H1 (cell line): ENCODE measurements around the gene KCMF1. TPM values are rescaled to one million over a fixed set of nuclear protein-coding genes. Genes with fewer than 3 reads are reported as not detected.

ENCODE experiments used
- CTCF ChIA-PET: fragments of 300-600 bp; sonication (Branson Sonifier 250); formaldehyde crosslinking; loops from one replicate; lab custom pipeline; 2021; ENCODE audit not compliant: partially characterized antibody; lab: Charles Lee
- POLR2A ChIA-PET: fragments of 300-600 bp; sonication (Branson Sonifier 250); formaldehyde crosslinking; loops from one replicate; lab custom pipeline; 2021; ENCODE audit warnings: inconsistent platforms; ENCODE audit not compliant: partially characterized antibody; lab: Charles Lee
- DNase-seq, 2 experiments: peaks; one replicate each; pipeline versions ENCODE4 v3.0.0 to v3.0.0-alpha.2; 2010 to 2022; ENCODE audit warnings: low spot score in 2 of 2, low read depth in 1 of 2, mixed read lengths in 1 of 2
- FAIRE-seq: peaks from 2 replicates; lab custom pipeline; 2011; peaks lifted over from hg19 to GRCh38; lab: Jason Lieb, UNC
- H2AFZ ChIP-seq: 2 replicates; pipeline ENCODE4 v1.8.1; 2012; ENCODE audit warnings: low read length, inconsistent platforms
- H2AK5ac ChIP-seq: 2 replicates; pipeline ENCODE4 v1.6.1; 2013; ENCODE audit warnings: low read depth, low read length
- H2BK120ac ChIP-seq: replicated peaks from 2 replicates; pipeline ENCODE3; 2013; ENCODE audit warnings: low read depth, low read length, inconsistent platforms
- H2BK12ac ChIP-seq: 2 replicates; pipeline ENCODE4 v1.6.1; 2013; ENCODE audit warnings: low read depth, low read length
- H2BK15ac ChIP-seq: 2 replicates; pipeline ENCODE4 v1.6.1; 2013; ENCODE audit warnings: low read length
- H2BK20ac ChIP-seq: 2 replicates; pipeline ENCODE4 v1.6.1; 2013; ENCODE audit warnings: low read length
- H2BK5ac ChIP-seq: 2 replicates; pipeline ENCODE4 v1.6.1; 2013; ENCODE audit warnings: low read depth, low read length
- H3K14ac ChIP-seq: 2 replicates; pipeline ENCODE4 v1.6.1; 2013; ENCODE audit warnings: inconsistent platforms; ENCODE audit not compliant: insufficient read length
- H3K18ac ChIP-seq: 2 replicates; pipeline ENCODE4 v1.6.1; 2013; ENCODE audit warnings: low read length; ENCODE audit errors: extremely low read depth
- H3K23ac ChIP-seq: 2 replicates; pipeline ENCODE4 v1.6.1; 2013; ENCODE audit warnings: inconsistent platforms; ENCODE audit not compliant: insufficient read length
- H3K23me2 ChIP-seq: 2 replicates; pipeline ENCODE4 v1.6.1; 2013; ENCODE audit warnings: low read depth, low read length
- H3K27ac ChIP-seq: 2 replicates; pipeline ENCODE4 v1.6.1; 2011; ENCODE audit warnings: low read depth, low read length, inconsistent platforms
- H3K27me3 ChIP-seq, 4 experiments: replicated peaks in 1 of 4; 1 replicate in 1 of 4; 2 replicates in 3 of 4; pipeline versions ENCODE4 v1.6.1 to v1.8.1; 2011 to 2013; ENCODE audit warnings: low read length in 3 of 4, mild to moderate bottlenecking in 3 of 4, inconsistent platforms in 2 of 4, mixed read lengths in 2 of 4, moderate library complexity in 1 of 4; ENCODE audit not compliant: control insufficient read depth in 3 of 4, insufficient read depth in 3 of 4; ENCODE audit errors: extremely low read depth in 1 of 4
- H3K36me3 ChIP-seq, 4 experiments: 2 replicates each; pipeline versions ENCODE4 v1.6.1 to v1.8.1; 2011 to 2013; ENCODE audit warnings: mild to moderate bottlenecking in 4 of 4, low read length in 3 of 4, moderate library complexity in 2 of 4, control low read depth in 1 of 4, inconsistent platforms in 1 of 4; ENCODE audit not compliant: insufficient read depth in 4 of 4, control insufficient read depth in 2 of 4
- H3K4ac ChIP-seq: replicated peaks from 2 replicates; pipeline ENCODE3; 2013; ENCODE audit warnings: low read length, low read depth, mixed read lengths, inconsistent platforms; ENCODE audit not compliant: insufficient read length
- H3K4me1 ChIP-seq, 4 experiments: replicated peaks in 1 of 4; 1 replicate in 1 of 4; 2 replicates in 3 of 4; pipeline versions ENCODE4 v1.6.1 to v1.8.1; 2011 to 2013; ENCODE audit warnings: low read length in 3 of 4, inconsistent platforms in 2 of 4, mixed read lengths in 1 of 4; ENCODE audit not compliant: insufficient read depth in 4 of 4, control insufficient read depth in 3 of 4
- H3K4me2 ChIP-seq, 2 experiments: 2 replicates each; pipeline versions ENCODE4 v1.6.1 to v1.8.1; 2011 to 2013; ENCODE audit warnings: low read depth in 2 of 2, low read length in 2 of 2, control low read depth in 1 of 2, inconsistent platforms in 1 of 2, mild to moderate bottlenecking in 1 of 2; ENCODE audit not compliant: insufficient read depth in 1 of 2
- H3K4me3 ChIP-seq, 4 experiments: fragments of 200-600, 300-600 bp in 1 of 4; sonication (generic), shearing (Covaris generic), sonication (Bioruptor Twin) in 1 of 4; 2 replicates each; pipeline versions ENCODE4 v1.5.1 to v1.8.1; 2011 to 2016; ENCODE audit warnings: low read length in 4 of 4, low read depth in 3 of 4, control low read depth in 2 of 4, inconsistent platforms in 2 of 4, mild to moderate bottlenecking in 2 of 4, mixed read lengths in 1 of 4, moderate library complexity in 1 of 4; ENCODE audit not compliant: insufficient read depth in 2 of 4; ENCODE audit errors: extremely low read depth in 1 of 4
- H3K56ac ChIP-seq: replicated peaks from 2 replicates; pipeline ENCODE3; 2013; ENCODE audit warnings: low read depth, mild to moderate bottlenecking, mixed read lengths, low read length, inconsistent platforms; ENCODE audit not compliant: insufficient read length
- H3K79me1 ChIP-seq: 2 replicates; pipeline ENCODE4 v1.6.1; 2013; ENCODE audit warnings: low read depth, low read length, control low read depth
- H3K79me2 ChIP-seq, 2 experiments: 2 replicates each; pipeline versions ENCODE4 v1.6.1 to v1.8.1; 2012 to 2013; ENCODE audit warnings: low read length in 2 of 2, mild to moderate bottlenecking in 2 of 2, inconsistent platforms in 1 of 2; ENCODE audit not compliant: insufficient read depth in 2 of 2, control insufficient read depth in 1 of 2
- H3K9ac ChIP-seq, 4 experiments: replicated peaks in 1 of 4; 1 replicate in 1 of 4; 2 replicates in 3 of 4; pipeline versions ENCODE4 v1.6.1 to v1.8.1; 2011 to 2013; ENCODE audit warnings: low read depth in 3 of 4, low read length in 3 of 4, control low read depth in 2 of 4, mild to moderate bottlenecking in 2 of 4, moderate library complexity in 2 of 4, inconsistent platforms in 1 of 4; ENCODE audit errors: extremely low read depth in 1 of 4
- H3K9me3 ChIP-seq, 2 experiments: 2 replicates each; pipeline versions ENCODE4 v1.6.1 to v1.8.1; 2012 to 2013; ENCODE audit warnings: mild to moderate bottlenecking in 2 of 2, moderate library complexity in 2 of 2, control low read depth in 1 of 2, inconsistent platforms in 1 of 2, low read depth in 1 of 2, low read length in 1 of 2, mixed read lengths in 1 of 2; ENCODE audit not compliant: insufficient read depth in 2 of 2
- H4K20me1 ChIP-seq, 2 experiments: replicated peaks in 1 of 2; 2 replicates each; pipeline versions ENCODE3 to v1.8.1; 2011 to 2013; ENCODE audit warnings: inconsistent platforms in 2 of 2, low read length in 2 of 2, mild to moderate bottlenecking in 1 of 2; ENCODE audit not compliant: insufficient read depth in 2 of 2, control insufficient read depth in 1 of 2
- H4K5ac ChIP-seq: 2 replicates; pipeline ENCODE4 v1.6.1; 2013; ENCODE audit warnings: low read length, low read depth, mixed read lengths, inconsistent platforms; ENCODE audit not compliant: insufficient read length
- H4K8ac ChIP-seq: 2 replicates; pipeline ENCODE4 v1.8.0; 2013; ENCODE audit warnings: mild to moderate bottlenecking, moderate library complexity, low read length, inconsistent platforms; ENCODE audit not compliant: insufficient read depth; ENCODE audit errors: extremely low read depth
- H4K91ac ChIP-seq: replicated peaks from 2 replicates; pipeline ENCODE3; 2013; ENCODE audit warnings: low read length, mixed read lengths, inconsistent platforms; ENCODE audit not compliant: insufficient read length
- BRCA1 ChIP-seq: IDR thresholded peaks from 2 replicates; pipeline ENCODE4 v1.6.1; 2012; ENCODE audit warnings: low read depth, low read length, improper control_type of control experiment
- FOSL1 ChIP-seq: IDR thresholded peaks from 2 replicates; pipeline ENCODE4 v1.6.1; 2011; ENCODE audit warnings: mild to moderate bottlenecking, low read depth, low read length, moderate library complexity; ENCODE audit not compliant: insufficient read depth
- HDAC2 ChIP-seq, 2 experiments: fragments of 300-600 bp in 1 of 2; sonication (generic) in 1 of 2; IDR thresholded peaks; 2 replicates each; pipeline ENCODE4 v1.6.1; 2011 to 2012; ENCODE audit warnings: low read depth in 2 of 2, low read length in 2 of 2, mild to moderate bottlenecking in 2 of 2, moderate library complexity in 2 of 2, borderline replicate concordance in 1 of 2, inconsistent platforms in 1 of 2
- RBBP5 ChIP-seq: IDR thresholded peaks from 2 replicates; pipeline ENCODE4 v1.7.1; 2012; ENCODE audit warnings: low read depth, mild to moderate bottlenecking, inconsistent platforms, low read length, moderate library complexity, borderline replicate concordance
- RXRA ChIP-seq: IDR thresholded peaks from 2 replicates; pipeline ENCODE4 v1.6.1; 2011; ENCODE audit warnings: low read depth, mild to moderate bottlenecking, low read length, moderate library complexity; ENCODE audit not compliant: insufficient read depth
- TAF1 ChIP-seq: IDR thresholded peaks from 2 replicates; pipeline ENCODE4 v1.6.1; 2011; ENCODE audit warnings: mild to moderate bottlenecking, low read depth, low read length
- WGBS, 2 experiments: shearing (Covaris generic) in 1 of 2; methylation state at CpG; one replicate each; pipeline versions ENCODE4 v1.1.6 to v1.1.7; 2013 to 2015; ENCODE audit warnings: low lambda C conversion rate in 2 of 2, mixed read lengths in 2 of 2, inconsistent platforms in 1 of 2, low coverage in 1 of 2, missing lambda C conversion rate in 1 of 2; ENCODE audit not compliant: insufficient replicate concordance in 2 of 2, insufficient coverage in 1 of 2, insufficient read length in 1 of 2; ENCODE audit errors: extremely low coverage in 1 of 2, missing lambda C conversion rate in 1 of 2; 5-methylcytosine and 5-hydroxymethylcytosine counted together
- polyA plus RNA-seq, 7 experiments: library from polyadenylated mRNA; depleted of rRNA in 3 of 7; stranded (reverse) in 5 of 7; unstranded in 2 of 7; fragments of >200 nt in 5 of 7; fragments of 200-250 nt in 2 of 7; gene quantifications; 1 replicate in 5 of 7; 2 replicates in 1 of 7; 4 replicates in 1 of 7; pipeline versions ENCODE4 v1.2.1 to v1.2.3, GENCODE V29; 2011 to 2013; ENCODE audit warnings: missing spikeins in 2 of 7, mixed read lengths in 2 of 7
- total RNA-seq: library from RNA; stranded (reverse); fragmentation: NEBNext Ultra II Directional; extraction: Animal tissue kit (Norgen Biotek cat#: 25700); gene quantifications from 2 replicates; pipeline ENCODE4 v1.2.1, GENCODE V29; 2021

KCMF1 gene
- total and polyA plus RNA-seq, 2 of the 8 experiments (the other 6 are each of a cell fraction or from before 2014, with no cell fraction given), result 86.9 to 149 TPM

DNA sequence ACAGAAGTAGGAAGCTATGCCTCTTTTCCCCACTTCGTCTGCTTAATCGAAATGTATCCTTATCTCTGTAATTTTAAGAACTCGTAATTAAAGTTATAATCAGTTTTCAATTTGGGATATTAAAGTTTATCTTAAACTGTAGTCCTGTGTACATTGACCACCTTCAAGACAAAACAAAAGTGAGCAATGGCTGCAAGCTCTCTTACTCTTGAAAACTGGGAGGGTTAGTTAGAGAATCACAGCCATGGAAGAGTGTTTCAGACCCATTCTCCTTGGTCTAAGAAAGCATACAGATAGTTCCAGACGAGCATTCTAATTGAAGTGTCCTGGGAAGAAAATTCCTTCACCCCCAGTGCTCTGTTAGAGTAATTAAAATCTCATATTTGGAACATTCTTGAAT, 2.0 kb downstream of the KCMF1 start:
- ChIA-PET POLR2A (interaction anchor here (0.5 to 12.0 kb wide), 8 partner anchors 13 to 228 kb away, joined by 3 to 288 read pairs (median 5); no protein-coding TSS in a partner anchor), CTCF (interaction anchor here (2.1 kb wide), 1 partner anchor 47 kb away, joined by 9 read pairs; no protein-coding TSS in a partner anchor)
- WGBS, 2 experiments, result 17% methylated on average over 4 of the region's 4 CpGs; no CpG with 5 or more reads in 1 of the 2 experiments
- TF ChIP-seq RXRA (no peak), BRCA1 (no peak), FOSL1 (no peak), HDAC2 (IDR thresholded peaks at IDR 0.05; ENCODE audit: borderline replicate concordance in 1 of 2, low read depth in 2 of 2, low read length in 2 of 2) (no peak), TAF1 (no peak), RBBP5 (no peak)

More for the DNA sequence above, 2.0 kb downstream of the KCMF1 start:
- H3K14ac ChIP-seq, result no peak overlapping the region
- peaks cover 0 to 13% (median 12%) of the 10 kb centered on the region in 4 experiments; a peak in 6 of 7 replicates for H3K4me1 ChIP-seq
- H3K23me2 ChIP-seq, result peaks cover 7% of the 10 kb centered on the region; the same call in 1 of the 2 replicates
- no peak overlapping the region for H4K8ac ChIP-seq
- H4K5ac ChIP-seq, result no peak overlapping the region
- no peak overlapping the region for H2AK5ac ChIP-seq
- peak overlapping the region; percentile 56 to 75 for H3K4me2 ChIP-seq
- H3K23ac ChIP-seq, result no peak overlapping the region
- H2AFZ ChIP-seq, result no peak overlapping the region
- peak overlapping the region; percentile 68 to 99 (median 84) for H3K4me3 ChIP-seq
- H4K91ac ChIP-seq, result no peak overlapping the region
- peaks cover 63 to 92% of the 10 kb centered on the region in 2 experiments for H3K79me2 ChIP-seq
- FAIRE-seq (no peak), DNase-seq (no peak)
- H3K18ac ChIP-seq, result no peak overlapping the region
- H3K27ac ChIP-seq, result no peak overlapping the region
- no peak overlapping the region for H2BK15ac ChIP-seq
- no peaks in the 10 kb centered on the region for H3K9me3 ChIP-seq
- H2BK12ac ChIP-seq, result no peak overlapping the region
- H2BK20ac ChIP-seq, result no peak overlapping the region
- H2BK5ac ChIP-seq, result no peak overlapping the region
- H3K4ac ChIP-seq, result no peak overlapping the region
- H3K36me3 ChIP-seq, result peaks cover 0 to under 1% (median 0%) of the 10 kb centered on the region in 4 experiments; a peak in 1 of 8 replicates
- peak overlapping the region in 2 of 4 experiments; percentile 24 to 56; a peak in 1 of 7 replicates for H3K9ac ChIP-seq
- H3K56ac ChIP-seq, result no peak overlapping the region
- no peaks in the 10 kb centered on the region for H3K27me3 ChIP-seq
- H4K20me1 ChIP-seq, result peaks cover 9 to 17% of the 10 kb centered on the region in 2 experiments
- H3K79me1 ChIP-seq, result peaks cover 3% of the 10 kb centered on the region
- no peak overlapping the region for H2BK120ac ChIP-seq
